GM10266 (cell line): ENCODE data around the gene MYL11.

Source experiments
- DNase-seq: peaks from one replicate; pipeline ENCODE4 v3.0.0; 2012; ENCODE audit errors: extremely low spot score
- CTCF ChIP-seq: IDR thresholded peaks from 2 replicates; pipeline ENCODE4 v1.5.1; 2012; ENCODE audit warnings: mild to moderate bottlenecking, low read depth; ENCODE audit not compliant: control insufficient read depth, insufficient read depth; ENCODE audit errors: missing control alignments

MYL11 gene

GRCh38 chr16:30407102-30407803, 32.7 kb downstream of the MYL11 start, which contains the start of gene ZNF771:
Gene ZNF771 (plus strand): TSS chr16:30407606. CDS start chr16:30408054, 448 bp downstream.
- TF ChIP-seq CTCF = no peak
- DNase-seq = peak; percentile 96

- DNase-seq = no peak
These were observed 33.4 kb downstream of the MYL11 start for GRCh38 chr16:30407804-30408534.

GRCh38 chr16:30409125-30410060, 34.8 kb downstream of the MYL11 start:
- TF ChIP-seq CTCF = peak; percentile 96
- peak; percentile 93 for DNase-seq

More at GRCh38 chr16:30407804-30408534, 33.4 kb downstream of the MYL11 start:
- TF ChIP-seq CTCF = no peak

GRCh38 chr16:30413112-30413806, 38.7 kb downstream of the MYL11 start:
- no peak for DNase-seq
- no peak for TF ChIP-seq CTCF

- TF ChIP-seq CTCF = no peak
- no peak for DNase-seq
These were observed 39.6 kb downstream of the MYL11 start for GRCh38 chr16:30414159-30414558.

- DNase-seq = no peak
- no peak for TF ChIP-seq CTCF
These were observed 41.5 kb downstream of the MYL11 start for GRCh38 chr16:30416047-30416603.
